ENCODE measurements around the gene SNRPB. TPM values are rescaled to one million over a fixed set of nuclear protein-coding genes. Genes with fewer than 3 reads are reported as not detected.

SNRPB gene
- total RNA-seq, 6 donors from 2014 or later, result 54.5 to 216 (median 123) TPM

- Histone ChIP-seq H3K36me3 (no peaks in the 10 kb centered on the region), H3K9me3 (no peaks in the 10 kb centered on the region), H3K27me3 (no peaks in the 10 kb centered on the region), H3K27ac (no peak overlapping the region), H3K4me1 (no peaks in the 10 kb centered on the region), H3K4me3 (no peak overlapping the region)
- peak in 1 of 2 donors; percentile 68 for DNase-seq
- ATAC-seq (ENCODE audit: low FRiP score in 2 of 2), result peak in 1 of 2 donors; percentile 57
- WGBS, 2 donors, result 79 to 85% methylated on average over 14 of the region's 14 CpGs
- TF ChIP-seq POLR2AphosphoS5 (IDR thresholded peaks at IDR 0.05), result no peak
Observed at GRCh38 chr20:2417213-2417541, 53.4 kb downstream of the SNRPB start.

- H3K4me3 ChIP-seq, result no peak overlapping the region
- TF ChIP-seq POLR2A (IDR thresholded peaks at IDR 0.05) (no peak), CTCF (IDR thresholded peaks at IDR 0.05) (no peak), POLR2AphosphoS5 (IDR thresholded peaks at IDR 0.05) (no peak), EP300 (IDR thresholded peaks at IDR 0.05) (no peak)
- H3K9me3 ChIP-seq, result no peaks in the 10 kb centered on the region
- no peak for ATAC-seq (ENCODE audit: low FRiP score in 2 of 2)
- H3K4me1 ChIP-seq, result no peaks in the 10 kb centered on the region
- no peak overlapping the region for H3K27ac ChIP-seq
- H3K36me3 ChIP-seq, result no peaks in the 10 kb centered on the region
- no peak for DNase-seq
- 70% methylated on average over 6 of the region's 6 CpGs for WGBS, 2 donors
- no peaks in the 10 kb centered on the region for H3K27me3 ChIP-seq
Observed at GRCh38 chr20:2416541-2417212, 53.9 kb downstream of the SNRPB start.

Small RNAs within 50 kb of the gene (small RNA-seq; reads per million reads assigned to genes)
- gene RF00019, result 0 reads per million in 4 donors

Other genes with a start within 250 kb of the SNRPB start
- gene TGM3, start 174.8 kb downstream of the SNRPB start, total RNA-seq, result 1 to 10 TPM in 1 of 6 donors, under 1 TPM in 4, not detected in 1; 0.33 to 1.0 (median 0.46) TPM
- gene TGM6, start 89.9 kb downstream of the SNRPB start, total RNA-seq, result not detected
- gene ZNF343, start 38.1 kb upstream of the SNRPB start, total RNA-seq, result 10 to 100 TPM in 1 of 6 donors, 1 to 10 TPM in 5; 8.4 to 13.3 (median 8.9) TPM
- gene TMC2, start 65.8 kb upstream of the SNRPB start, total RNA-seq, result under 1 TPM in 4 of 6 donors, not detected in 2; 0.22 to 0.57 (median 0.41) TPM
- 100 to 1,000 TPM in 3 of 6 donors, 10 to 100 TPM in 3; 64.8 to 162 (median 93.6) TPM for gene NOP56, start 181.8 kb upstream of the SNRPB start, total RNA-seq
- 100 to 1,000 TPM in 1 of 6 donors, 10 to 100 TPM in 5; 64.7 to 108 (median 75.0) TPM for gene IDH3B, start 193.4 kb upstream of the SNRPB start, total RNA-seq
- 10 to 100 TPM in 5 of 6 donors, 1 to 10 TPM in 1; 7.8 to 23.7 (median 12.9) TPM for gene EBF4, start 222.0 kb upstream of the SNRPB start, total RNA-seq